Measurements from ENCODE around the gene ESPN.
A peak's percentile ranks its signal among the peaks of the same experiment; 100 is the strongest.
"Not testable (repeated sequence)": the region's sequence is repeated elsewhere in the genome, so short reads cannot be mapped to it uniquely, and the experiment has no call there.

The ESPN gene

DNA sequence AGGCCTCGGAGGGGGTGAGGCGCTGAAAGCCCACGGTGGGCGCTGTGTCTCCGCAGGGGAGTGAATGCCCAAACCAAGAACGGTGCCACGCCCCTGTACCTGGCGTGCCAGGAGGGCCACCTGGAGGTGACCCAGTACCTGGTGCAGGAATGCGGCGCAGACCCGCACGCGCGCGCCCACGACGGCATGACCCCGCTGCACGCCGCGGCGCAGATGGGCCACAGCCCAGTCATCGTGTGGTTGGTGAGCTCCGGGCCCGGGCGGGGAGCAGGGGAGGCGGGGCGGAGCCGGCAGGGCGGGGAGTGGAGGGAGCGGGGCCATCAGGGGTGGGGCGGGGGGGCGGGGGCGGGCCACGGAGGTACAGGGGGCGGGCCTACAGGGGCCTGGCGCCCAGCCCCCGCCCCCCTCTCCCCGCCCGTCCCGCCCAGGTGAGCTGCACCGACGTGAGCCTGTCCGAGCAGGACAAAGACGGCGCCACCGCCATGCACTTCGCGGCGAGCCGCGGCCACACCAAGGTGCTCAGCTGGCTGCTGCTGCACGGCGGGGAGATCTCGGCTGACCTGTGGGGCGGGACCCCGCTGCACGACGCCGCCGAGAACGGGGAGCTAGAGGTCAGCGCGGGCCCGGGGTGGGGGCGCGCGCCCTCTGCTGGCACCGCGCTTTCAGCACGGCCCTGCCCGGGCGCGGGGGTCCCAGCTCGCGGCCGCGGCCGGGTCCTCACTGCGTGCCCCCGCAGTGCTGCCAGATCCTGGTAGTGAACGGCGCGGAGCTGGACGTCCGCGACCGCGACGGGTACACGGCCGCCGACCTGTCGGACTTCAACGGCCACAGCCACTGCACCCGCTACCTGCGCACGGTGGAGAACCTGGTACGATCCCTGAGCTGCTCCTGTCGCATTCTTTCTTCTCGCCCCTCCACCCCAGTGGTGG lies 15.9 kb downstream of the ESPN start:
- no peak for DNase-seq
- intact Hi-C loops (cut with DNase I), result no loop called here

DNA sequence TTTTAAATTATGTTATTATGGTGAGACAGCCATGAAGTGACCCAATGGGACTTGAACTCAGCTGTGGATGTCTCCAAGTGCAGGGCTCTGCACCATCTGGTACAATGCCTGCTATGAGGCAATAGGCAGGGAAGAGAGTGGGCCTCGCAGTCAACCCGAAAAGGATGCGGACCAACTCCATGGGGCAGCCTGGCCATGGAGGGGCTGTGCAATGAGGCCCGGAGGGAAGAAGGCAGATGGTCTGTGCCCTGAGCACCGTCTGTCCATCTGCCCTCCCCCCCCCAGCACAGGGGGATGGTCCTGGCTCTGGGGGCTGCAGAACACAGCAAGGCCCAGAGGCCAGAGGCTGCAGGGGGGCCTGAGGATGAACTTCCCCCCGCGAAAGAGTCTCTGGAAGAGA lies 17.0 kb downstream of the ESPN start:
- no peak for DNase-seq
- intact Hi-C loops (cut with DNase I), result no loop called here

DNA sequence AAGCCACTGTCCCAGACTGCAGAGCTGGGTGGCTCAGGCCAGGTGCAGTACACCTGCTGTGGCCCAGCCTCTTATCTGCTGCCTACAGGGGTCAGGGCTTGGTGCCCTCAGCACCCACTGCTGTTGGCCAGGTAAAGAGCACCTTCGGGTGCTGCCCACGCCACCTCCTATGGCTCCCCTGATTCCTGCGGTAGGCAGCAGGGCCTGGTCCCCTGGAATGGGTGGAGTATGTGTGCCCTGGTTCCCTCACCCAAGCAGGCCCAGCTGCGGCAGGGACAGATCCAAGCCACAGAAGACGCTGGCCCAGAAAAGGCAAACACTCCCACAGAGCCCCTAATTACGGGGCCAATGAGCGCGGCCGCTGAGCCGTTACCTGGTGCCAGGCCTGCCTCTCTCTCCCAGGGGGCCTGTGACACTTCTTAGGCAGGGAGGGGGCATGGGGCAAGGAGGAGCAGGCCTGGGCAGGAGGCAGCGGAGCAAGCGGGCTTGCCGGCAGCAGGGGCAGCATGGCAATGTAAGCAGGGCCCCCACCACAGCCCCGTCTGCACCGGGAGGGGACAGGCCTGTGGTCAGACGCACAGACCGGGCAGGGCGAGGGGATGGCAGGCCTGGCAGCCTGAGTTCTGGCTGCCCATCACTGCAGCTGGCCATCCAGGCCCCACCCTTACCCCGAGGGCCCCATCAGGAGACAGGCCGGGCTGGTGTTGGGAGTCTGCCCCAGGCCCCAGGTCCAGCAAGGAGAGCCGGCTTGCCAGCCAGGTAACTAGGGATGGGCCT lies 19.0 kb downstream of the ESPN start:
- intact Hi-C loops (cut with DNase I), result no loop called here
- no peak for DNase-seq

DNA sequence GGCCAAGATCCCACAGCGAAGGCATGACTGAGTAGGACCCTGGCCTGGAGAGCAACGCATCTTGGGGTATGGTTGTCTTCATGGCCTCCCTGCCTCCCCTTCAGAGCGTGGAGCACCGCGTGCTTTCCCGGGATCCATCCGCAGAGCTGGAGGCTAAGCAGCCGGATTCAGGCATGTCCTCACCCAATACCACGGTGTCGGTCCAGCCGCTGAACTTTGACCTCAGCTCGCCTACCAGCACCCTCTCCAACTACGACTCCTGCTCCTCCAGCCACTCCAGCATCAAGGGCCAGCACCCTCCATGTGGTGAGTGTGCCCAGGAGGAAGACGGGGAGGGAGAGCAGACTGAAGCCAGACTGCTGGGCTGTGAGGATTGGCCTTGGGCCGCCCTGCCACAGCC lies 19.8 kb downstream of the ESPN start:
- no peak for DNase-seq
- intact Hi-C loops (cut with DNase I), result no loop called here

DNA sequence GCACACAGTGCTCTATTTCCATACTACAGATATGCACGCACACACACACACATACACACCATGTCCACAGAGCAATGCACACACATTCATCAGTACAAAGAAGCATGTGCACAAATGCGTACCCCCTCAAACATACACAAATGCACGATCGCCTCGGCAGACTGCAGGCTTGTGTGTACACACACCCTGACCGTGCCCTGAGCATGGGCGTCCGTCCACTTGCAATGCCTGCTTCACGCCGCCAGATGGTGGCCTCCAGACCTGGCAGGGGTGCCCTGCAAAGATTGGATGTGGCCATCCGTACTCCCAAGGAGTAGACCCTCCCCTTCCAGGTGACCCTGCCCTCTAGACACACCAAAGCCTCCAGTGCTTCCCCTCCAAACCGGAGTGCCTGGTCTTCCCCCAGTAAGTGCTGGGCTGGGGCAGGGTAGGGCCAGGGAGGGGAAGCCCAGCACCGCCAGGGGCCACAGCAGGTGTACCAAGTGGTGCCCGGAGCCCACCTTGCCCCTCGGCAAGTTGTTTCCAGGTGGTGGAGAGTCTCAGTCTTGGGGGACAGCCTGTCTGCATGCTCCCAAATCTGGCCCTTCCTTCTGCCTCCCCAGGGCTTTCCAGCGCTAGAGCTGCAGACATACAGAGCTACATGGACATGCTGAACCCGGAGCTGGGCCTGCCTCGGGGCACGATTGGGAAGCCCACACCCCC lies 20.6 kb downstream of the ESPN start:
- DNase-seq, result peak in 15 of 42 donors; percentile 11 to 59 (median 27)
- intact Hi-C loops (cut with DNase I), result no loop called here

DNA sequence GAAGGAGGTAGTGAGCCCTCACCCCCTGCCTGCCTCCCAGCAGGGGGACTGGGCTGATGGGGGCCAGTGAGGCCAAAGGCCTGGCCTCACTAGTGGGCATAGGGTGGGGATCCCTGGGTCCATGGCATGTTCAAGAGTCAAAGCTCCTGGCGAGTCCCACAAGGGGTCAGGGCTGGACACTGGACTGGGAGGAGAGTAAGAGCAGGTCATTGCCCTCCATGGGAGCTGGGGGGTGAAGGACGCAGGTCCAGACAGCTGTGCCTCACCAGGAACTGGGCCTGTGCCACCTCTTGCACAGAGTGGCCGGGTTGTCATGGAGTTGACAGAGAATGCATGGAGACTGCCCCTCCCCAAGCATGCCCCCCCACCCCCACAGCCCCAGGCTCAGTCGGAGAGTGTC lies 21.4 kb downstream of the ESPN start:
- intact Hi-C loops (cut with DNase I), result not testable (repeated sequence)

DNA sequence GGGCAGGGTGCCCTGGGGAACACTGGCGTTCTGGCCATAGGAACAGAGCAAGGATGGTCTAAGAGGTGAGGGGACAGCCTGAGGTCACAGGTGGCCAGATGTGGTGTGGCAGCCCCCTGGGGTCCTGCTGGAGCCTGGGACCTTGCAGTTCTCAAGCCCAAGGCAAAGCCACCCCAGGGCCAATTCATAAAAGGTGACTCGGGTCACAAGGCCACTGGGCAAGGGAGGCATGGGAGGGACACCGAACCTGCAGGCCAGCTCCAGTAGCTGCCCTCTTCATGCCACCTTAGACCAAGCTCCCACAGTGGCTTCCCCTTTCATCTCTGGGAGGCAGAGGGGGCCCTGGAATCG lies 22.1 kb downstream of the ESPN start:
- intact Hi-C loops (cut with DNase I), result no loop called here
- no peak for DNase-seq

More for the DNA sequence above, 21.4 kb downstream of the ESPN start:
- DNase-seq, result not testable (repeated sequence)

DNA sequence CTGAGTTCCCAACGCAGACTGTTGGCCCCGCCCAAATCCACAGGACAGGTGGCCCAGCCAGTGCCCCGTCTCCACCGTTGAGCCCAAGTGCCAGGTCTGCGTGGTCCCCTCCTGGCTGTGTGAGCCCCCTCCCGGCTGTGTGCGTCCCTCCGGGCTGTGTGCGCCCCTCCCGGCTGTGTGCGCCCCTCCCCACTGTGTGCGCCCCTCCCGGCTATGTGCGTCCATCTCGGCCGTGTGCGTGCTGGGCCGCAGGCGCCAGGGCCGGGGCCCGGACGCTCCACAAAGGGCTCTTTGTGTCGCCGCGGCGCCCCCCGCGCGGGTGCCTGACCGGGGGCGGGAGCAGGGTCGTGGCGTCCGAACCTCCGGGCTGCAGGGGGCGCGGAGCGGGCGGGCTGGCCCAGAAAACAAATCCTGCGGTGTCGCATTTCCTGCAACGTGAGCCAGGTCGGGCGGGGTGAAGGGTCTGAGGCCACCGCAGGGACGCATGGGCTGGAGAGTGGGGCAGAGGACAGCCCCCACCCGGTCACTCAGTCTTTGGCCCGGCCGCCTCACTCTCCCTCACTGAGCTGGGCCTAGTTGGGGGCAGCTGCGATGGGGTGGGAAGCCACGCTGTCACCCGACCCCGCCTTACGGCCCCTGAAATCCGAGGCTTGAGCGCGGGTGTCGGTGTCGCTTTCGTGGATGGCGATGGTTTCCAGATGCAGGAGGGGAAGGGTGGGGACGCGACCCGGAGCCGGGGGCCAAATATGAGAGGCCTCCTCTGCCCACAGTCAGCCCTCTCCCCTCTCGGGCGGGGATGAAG lies 22.6 kb downstream of the ESPN start:
- DNase-seq, result peak in 1 of 42 donors; percentile 10
- intact Hi-C loops (cut with DNase I), result no loop called here

DNA sequence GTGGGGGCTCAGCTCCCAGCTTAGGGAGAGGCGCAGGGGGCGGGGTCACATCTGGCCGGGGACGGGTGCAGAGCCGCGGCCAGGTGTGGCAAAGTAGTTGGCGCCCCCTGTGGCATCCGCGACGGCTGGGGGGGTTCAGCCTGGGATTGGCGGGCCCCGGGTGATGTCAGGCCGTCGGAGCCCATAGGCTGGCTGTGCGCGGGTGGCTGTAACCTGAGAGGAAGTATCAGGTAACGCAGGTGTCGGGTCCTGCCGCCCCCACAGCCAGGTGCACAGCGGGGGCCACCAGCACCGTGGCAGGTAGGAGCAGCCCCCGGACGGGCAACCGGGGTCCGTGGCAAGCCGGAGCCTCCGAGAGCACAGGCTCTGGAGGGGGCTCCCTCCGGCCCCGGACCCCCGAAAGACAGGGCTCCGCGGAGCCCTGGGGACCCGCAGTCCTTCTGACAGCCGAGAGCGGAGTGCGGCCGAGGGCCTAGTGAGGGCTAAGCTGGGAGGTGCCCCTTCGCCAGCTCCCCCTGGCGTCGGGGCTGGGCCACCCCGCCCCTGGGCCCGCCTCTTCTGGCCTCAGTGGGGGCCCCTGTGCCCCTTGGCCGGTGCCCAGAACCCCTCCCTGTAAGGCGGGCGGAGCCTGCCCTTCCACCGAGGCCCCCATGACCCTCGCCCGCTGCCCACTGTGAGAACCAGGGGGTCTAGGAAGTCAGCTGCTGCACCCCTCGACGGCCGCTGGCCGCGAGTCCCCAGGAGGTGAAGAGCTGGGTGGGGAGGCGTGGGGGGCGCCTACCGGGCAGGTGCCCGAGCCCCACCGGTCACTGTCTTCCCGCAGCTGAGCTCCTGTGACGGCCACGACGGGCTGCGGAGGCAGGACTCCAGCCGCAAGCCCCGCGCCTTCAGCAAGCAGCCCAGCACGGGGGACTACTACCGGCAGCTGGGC lies 23.5 kb downstream of the ESPN start:
- no peak for DNase-seq
- intact Hi-C loops (cut with DNase I), result no loop called here

DNA sequence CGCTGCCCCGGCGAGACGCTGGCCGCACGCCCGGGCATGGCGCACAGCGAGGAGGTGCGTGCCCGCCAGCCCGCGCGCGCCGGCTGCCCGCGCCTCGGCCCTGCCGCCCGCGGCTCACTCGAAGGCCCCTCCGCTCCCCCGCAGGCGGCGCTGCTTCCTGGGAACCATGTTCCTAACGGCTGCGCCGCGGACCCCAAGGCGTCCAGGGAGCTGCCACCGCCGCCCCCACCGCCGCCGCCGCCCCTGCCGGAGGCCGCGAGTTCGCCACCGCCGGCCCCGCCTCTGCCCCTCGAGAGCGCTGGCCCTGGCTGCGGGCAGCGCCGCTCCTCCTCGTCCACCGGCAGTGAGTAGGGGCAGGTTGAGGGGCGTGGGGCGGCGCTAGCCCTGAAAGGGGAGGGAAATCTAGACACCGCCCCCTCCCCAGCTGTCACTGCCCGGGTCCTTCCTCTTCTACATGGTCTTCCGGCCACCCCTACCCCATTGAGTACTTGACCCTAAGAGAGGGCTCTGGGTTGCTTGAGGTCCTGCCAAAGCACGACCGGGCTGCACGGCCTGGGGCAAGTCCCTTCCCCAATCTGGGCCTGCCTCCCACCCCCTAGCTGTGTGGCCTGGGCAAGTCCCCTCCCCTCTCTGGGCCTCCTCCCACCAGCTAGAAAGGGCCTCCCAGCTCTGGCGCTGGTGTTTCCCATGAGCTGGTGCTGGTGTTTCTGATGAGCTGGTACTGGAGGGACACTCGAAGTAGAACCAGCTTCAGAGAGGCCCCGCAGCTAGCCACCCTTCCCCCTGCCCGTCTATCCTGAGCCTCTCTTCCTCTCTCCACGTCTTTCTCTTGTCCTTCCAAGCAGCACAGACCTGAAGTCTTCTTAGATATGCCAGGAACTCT lies 24.4 kb downstream of the ESPN start:
- peak in 23 of 42 donors; percentile 14 to 56 (median 27) for DNase-seq
- intact Hi-C loops (cut with DNase I), result no loop called here

DNA sequence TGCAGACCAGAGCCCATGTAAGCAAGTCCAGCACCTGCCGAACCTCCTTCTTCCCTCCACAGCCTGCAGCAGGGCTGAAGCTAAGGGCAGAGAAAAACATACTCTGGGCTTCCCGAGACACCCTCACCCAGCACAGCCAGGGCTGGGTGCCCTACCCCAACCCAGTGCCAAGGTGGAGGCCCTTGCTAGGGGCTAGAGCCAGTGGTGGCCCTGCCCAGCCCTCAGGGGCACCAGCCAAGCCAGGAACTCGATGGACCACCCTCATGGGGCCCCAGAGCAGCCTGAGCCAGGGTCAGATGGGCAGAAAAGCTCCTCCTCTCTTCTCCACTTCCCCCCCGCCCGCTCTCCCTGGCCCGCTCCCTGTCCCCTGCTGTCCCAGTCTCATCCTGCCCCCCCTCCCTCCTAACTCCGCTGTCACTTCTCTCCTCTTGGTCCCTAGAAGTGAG lies 25.5 kb downstream of the ESPN start:
- intact Hi-C loops (cut with DNase I), result no loop called here
- no peak for DNase-seq

DNA sequence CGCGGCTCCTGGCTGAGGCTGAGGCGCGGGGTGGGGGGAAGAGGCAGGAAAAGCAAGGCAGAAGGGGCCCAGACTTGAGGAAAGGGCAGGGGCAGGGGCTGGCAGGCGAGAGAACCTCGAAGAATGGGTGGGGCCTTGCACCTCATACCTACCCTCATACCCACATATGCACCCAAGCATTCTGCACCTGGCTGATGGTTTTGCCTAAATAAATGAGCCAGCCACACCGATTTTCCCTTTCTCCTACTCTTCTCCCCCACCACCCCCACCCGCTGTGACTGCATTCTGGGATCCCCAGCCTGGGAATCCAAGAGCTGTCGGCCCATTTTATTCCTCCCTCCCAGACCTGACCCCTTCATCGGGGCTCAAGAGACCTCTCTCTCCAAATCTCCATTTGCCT lies 25.9 kb downstream of the ESPN start:
- DNase-seq; intact Hi-C loops (cut with DNase I): not testable (repeated sequence)

DNA sequence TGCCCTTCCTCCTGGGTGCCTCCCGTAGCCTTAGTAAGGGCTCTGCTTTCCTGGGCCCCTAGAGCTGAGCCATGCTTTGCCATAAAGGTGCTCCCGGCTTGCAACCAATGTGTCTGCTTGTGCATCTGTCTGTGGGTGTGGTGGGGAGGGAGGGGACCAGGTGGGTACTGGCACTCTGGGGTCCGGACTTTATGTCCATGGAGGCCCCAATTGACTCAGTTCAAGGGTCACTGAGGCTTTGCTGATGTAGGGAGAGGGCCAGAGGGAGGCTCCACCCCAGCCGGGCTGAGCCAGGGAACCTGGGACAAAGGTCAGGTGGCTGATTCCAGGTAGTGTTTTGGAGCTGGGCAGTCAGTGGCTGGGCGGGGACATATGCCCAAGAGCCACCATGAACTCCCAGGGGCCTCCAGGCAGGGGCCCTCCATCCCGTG lies 26.4 kb downstream of the ESPN start:
- DNase-seq, result no peak

DNA sequence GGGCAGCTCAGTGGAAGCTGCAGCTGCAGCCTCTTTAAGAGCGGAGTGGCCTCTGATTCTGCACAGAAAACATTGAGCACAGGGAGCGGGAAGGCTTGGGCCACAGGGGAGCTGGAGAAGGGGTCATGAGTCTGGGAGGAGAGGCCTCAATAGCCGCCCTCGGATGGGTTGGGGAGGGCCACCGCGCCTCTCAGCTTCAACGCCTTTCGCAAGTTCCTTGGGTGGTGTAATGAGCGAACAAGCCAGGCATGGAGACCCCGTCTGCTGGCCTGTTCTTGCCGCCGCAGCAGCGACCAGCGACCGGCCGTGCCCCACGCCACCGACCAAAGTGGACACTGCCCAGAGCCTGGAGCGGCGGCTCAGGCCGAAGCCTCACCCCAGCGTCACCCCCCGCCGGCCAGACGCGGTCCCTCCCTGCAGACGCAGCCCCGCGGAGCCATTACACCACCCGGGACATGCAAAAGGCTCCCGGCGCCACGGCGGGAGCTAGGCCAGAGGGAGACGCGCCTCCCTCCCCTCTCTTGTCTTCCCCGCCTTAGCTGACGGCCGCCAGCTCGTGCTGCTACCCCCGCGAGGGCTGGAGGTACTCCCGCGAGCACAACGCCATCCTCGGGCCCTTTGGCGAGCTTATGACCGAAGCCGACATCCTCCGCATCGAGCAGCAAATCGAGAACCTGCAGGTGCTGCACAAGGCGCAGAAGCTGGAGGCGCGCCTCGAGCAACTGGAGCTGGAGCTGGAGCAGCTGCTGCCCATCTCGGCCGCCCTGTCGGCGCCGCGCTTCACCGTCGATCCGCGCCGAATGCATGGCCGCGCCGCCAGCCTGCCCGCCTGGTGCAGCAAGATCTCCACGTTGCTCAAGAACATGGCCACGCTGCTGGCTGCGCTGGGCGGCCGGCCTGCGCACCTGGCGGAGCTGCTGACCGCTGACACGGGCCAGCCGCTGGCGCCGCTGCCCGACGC lies 29.6 kb downstream of the ESPN start:
- DNase-seq; intact Hi-C loops (cut with DNase I): not testable (repeated sequence)

More for the DNA sequence above, 26.4 kb downstream of the ESPN start:
- intact Hi-C loops (cut with DNase I), result no loop called here

Measured in head of caudate nucleus (tissue), 42 donors.